MM.1S (cell line): ENCODE measurements around the gene BRMS1L.

ENCODE experiments used
- DNase-seq: peaks from one replicate; pipeline ENCODE4 v3.0.0-alpha.2; 2015
- H2AFZ ChIP-seq: fragments of 300-600 bp; sonication (generic); 2 replicates; pipeline ENCODE4 v1.6.0; 2016; ENCODE audit warnings: antibody characterized with exemption, low read length
- H3F3A ChIP-seq: fragments of 300-600 bp; sonication (generic); 2 replicates; pipeline ENCODE4 v1.6.1; 2016; ENCODE audit warnings: mild to moderate bottlenecking, antibody characterized with exemption, low read length, moderate library complexity, mixed read lengths; ENCODE audit not compliant: insufficient read depth
- H3K27ac ChIP-seq: fragments of 300-600 bp; sonication (generic); 2 replicates; pipeline ENCODE4 v1.5.1; 2016; ENCODE audit warnings: mild to moderate bottlenecking, low read length
- H3K27me3 ChIP-seq: fragments of 300-600 bp; sonication (generic); replicated peaks from 2 replicates; pipeline ENCODE4 v1.6.0; 2016; ENCODE audit warnings: low read length; ENCODE audit not compliant: insufficient read depth
- H3K36me3 ChIP-seq: fragments of 300-600 bp; sonication (generic); replicated peaks from 2 replicates; pipeline ENCODE4 v1.6.1; 2016; ENCODE audit warnings: mild to moderate bottlenecking, low read length, mixed read lengths; ENCODE audit not compliant: insufficient read depth
- H3K4me1 ChIP-seq: fragments of 300-600 bp; sonication (generic); 2 replicates; pipeline ENCODE4 v1.6.1; 2016; ENCODE audit warnings: low read length, mixed read lengths
- H3K4me2 ChIP-seq: fragments of 300-600 bp; sonication (generic); 2 replicates; pipeline ENCODE4 v1.6.0; 2016; ENCODE audit warnings: low read depth, low read length
- H3K4me3 ChIP-seq: fragments of 300-600 bp; sonication (generic); 2 replicates; pipeline ENCODE4 v1.5.1; 2016; ENCODE audit warnings: low read length, mixed read lengths
- H3K79me2 ChIP-seq: fragments of 300-600 bp; sonication (generic); 2 replicates; pipeline ENCODE4 v1.6.1; 2016; ENCODE audit warnings: mixed run types, low read length, mixed read lengths
- H3K9ac ChIP-seq: fragments of 300-600 bp; sonication (generic); 2 replicates; pipeline ENCODE4 v1.6.1; 2016; ENCODE audit warnings: low read length, mixed read lengths
- H3K9me2 ChIP-seq: fragments of 300-600 bp; sonication (generic); replicated peaks from 2 replicates; pipeline ENCODE4 v1.6.1; 2016; ENCODE audit warnings: mild to moderate bottlenecking, low read length, mixed read lengths; ENCODE audit not compliant: insufficient read depth
- H3K9me3 ChIP-seq: fragments of 300-600 bp; sonication (generic); replicated peaks from 2 replicates; pipeline ENCODE4 v1.6.1; 2016; ENCODE audit warnings: mild to moderate bottlenecking, low read length, mixed read lengths; ENCODE audit not compliant: insufficient read depth
- H4K20me1 ChIP-seq: fragments of 300-600 bp; sonication (generic); 2 replicates; pipeline ENCODE4 v1.6.1; 2016; ENCODE audit warnings: mild to moderate bottlenecking, low read length, moderate library complexity, mixed read lengths; ENCODE audit not compliant: insufficient read depth
- CTCF ChIP-seq: fragments of 300-600 bp; sonication (generic); IDR thresholded peaks from 2 replicates; pipeline ENCODE4 v1.5.1; 2016; ENCODE audit warnings: antibody characterized with exemption, low read length, mixed read lengths
- EZH2 ChIP-seq: fragments of 300-600 bp; sonication (generic); optimal IDR thresholded peaks from 2 replicates; pipeline ENCODE3; 2017; ENCODE audit warnings: low read depth, mild to moderate bottlenecking, antibody characterized with exemption, low read length, mixed read lengths
- EZH2phosphoT487 ChIP-seq: fragments of 300-600 bp; sonication (generic); IDR thresholded peaks from 2 replicates; pipeline ENCODE4 v1.6.1; 2018; ENCODE audit warnings: antibody characterized with exemption, low read length

The BRMS1L gene

DNA sequence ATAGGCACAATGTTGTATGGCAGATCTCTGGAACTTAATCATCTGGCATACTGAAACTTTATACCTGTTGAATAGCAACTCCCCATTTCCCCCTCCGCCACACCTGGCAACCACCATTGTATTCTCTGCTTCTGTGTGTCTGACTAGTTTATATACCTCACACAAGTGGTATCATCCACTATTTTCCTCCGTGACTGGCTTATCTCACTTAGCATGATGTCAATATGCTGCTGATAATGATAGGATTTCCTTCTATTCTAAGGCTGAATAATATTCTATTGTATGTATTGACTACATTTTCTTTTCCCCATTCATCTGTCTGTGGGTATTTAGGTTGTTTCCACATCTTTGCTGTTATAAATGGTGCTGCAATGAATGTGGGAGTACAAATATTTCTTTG is 21.5 kb downstream of the BRMS1L start:
- no peaks in the 10 kb centered on the region for H3K9me3 ChIP-seq
- DNase-seq: no peak
- TF ChIP-seq CTCF (no peak), EZH2 (no peak), EZH2phosphoT487 (no peak)
- no peaks in the 10 kb centered on the region for H3K36me3 ChIP-seq
- H3K9ac ChIP-seq: no peak overlapping the region
- no peak overlapping the region for H3K4me2 ChIP-seq
- no peaks in the 10 kb centered on the region for H3K79me2 ChIP-seq
- H3K4me3 ChIP-seq: no peak overlapping the region
- H3K9me2 ChIP-seq: no peaks in the 10 kb centered on the region
- no peaks in the 10 kb centered on the region for H3K27me3 ChIP-seq
- no peaks in the 10 kb centered on the region for H4K20me1 ChIP-seq
- no peak overlapping the region for H2AFZ ChIP-seq
- no peaks in the 10 kb centered on the region for H3F3A ChIP-seq
- H3K27ac ChIP-seq: no peak overlapping the region; the same call in 1 of the 2 replicates
- H3K4me1 ChIP-seq: peaks cover 5% of the 10 kb centered on the region; the same call in 1 of the 2 replicates

DNA sequence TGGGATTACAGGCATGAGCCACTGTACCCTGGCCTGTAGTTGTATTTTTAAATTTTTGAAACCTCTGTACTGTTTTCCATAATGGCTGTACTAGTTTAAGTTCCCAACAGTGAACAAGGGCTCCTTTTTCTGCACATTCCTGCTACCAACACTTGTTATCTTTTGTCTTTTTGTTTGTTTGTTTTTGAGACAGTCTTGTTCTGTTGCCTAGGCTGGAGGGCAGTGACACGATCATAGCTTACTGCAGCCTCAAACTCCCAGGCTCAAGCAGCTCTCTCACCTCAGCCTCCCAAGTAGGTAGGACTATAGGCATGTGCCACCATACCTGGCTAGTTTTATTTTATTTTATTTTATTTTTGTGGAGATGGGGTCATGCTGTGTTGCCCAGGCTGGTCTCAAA is 23.0 kb downstream of the BRMS1L start:
- Histone ChIP-seq H3K27me3 (no peaks in the 10 kb centered on the region), H3K27ac (no peak overlapping the region), H3F3A (no peaks in the 10 kb centered on the region), H4K20me1 (no peaks in the 10 kb centered on the region), H3K36me3 (no peaks in the 10 kb centered on the region), H3K9me2 (no peaks in the 10 kb centered on the region), H2AFZ (no peak overlapping the region), H3K79me2 (no peaks in the 10 kb centered on the region), H3K9ac (no peak overlapping the region), H3K4me1 (peaks cover 5% of the 10 kb centered on the region; the same call in 1 of the 2 replicates), H3K4me2 (no peak overlapping the region), H3K4me3 (no peak overlapping the region), H3K9me3 (no peaks in the 10 kb centered on the region)
- no peak for DNase-seq
- TF ChIP-seq EZH2: no peak
- no peak for TF ChIP-seq EZH2phosphoT487
- TF ChIP-seq CTCF: no peak

DNA sequence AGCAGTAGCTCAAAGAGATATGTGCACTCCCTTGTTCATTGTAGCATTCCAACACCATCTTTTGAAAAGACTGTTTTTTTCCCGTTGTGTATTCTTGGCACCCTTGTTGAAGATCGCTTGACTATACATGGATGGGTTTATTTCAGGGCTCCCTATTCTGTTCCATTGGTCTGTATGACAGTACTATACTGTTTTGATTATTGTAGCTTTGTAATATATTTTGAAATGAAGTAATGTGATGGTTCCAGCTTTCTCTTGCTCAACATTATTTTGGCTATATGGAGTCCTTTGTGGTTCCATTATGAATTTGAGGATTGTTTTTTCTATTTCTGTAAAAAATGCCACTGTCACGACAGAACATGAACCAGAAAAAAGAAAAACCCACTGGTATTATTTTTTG is 25.7 kb downstream of the BRMS1L start:
- no peak overlapping the region for H3K4me3 ChIP-seq
- H3K79me2 ChIP-seq: no peaks in the 10 kb centered on the region
- no peaks in the 10 kb centered on the region for H3K36me3 ChIP-seq
- H4K20me1 ChIP-seq: no peaks in the 10 kb centered on the region
- DNase-seq: no peak
- H3F3A ChIP-seq: peaks cover 18% of the 10 kb centered on the region
- no peaks in the 10 kb centered on the region for H3K9me3 ChIP-seq
- no peaks in the 10 kb centered on the region for H3K27me3 ChIP-seq
- no peak overlapping the region for H3K4me2 ChIP-seq
- no peak overlapping the region for H2AFZ ChIP-seq
- peaks cover 18% of the 10 kb centered on the region for H3K4me1 ChIP-seq
- no peak overlapping the region for H3K9ac ChIP-seq
- TF ChIP-seq CTCF (no peak), EZH2phosphoT487 (no peak), EZH2 (no peak)
- no peak overlapping the region for H3K27ac ChIP-seq
- H3K9me2 ChIP-seq: no peaks in the 10 kb centered on the region
